ENCODE data around the gene GNAT1. TPM values are rescaled to one million over a fixed set of nuclear protein-coding genes. Genes with fewer than 3 reads are reported as not detected.
"Not testable (repeated sequence)": the region's sequence is repeated elsewhere in the genome, so short reads cannot be mapped to it uniquely, and the experiment has no call there.

Gene GNAT1
- total RNA-seq, 1 donor from 2014 or later: not detected

- intact Hi-C loops (cut with micrococcal nuclease): no loop called here
Measured at GRCh38 chr3:50218448-50218847, 27.0 kb downstream of the GNAT1 start.

DNA sequence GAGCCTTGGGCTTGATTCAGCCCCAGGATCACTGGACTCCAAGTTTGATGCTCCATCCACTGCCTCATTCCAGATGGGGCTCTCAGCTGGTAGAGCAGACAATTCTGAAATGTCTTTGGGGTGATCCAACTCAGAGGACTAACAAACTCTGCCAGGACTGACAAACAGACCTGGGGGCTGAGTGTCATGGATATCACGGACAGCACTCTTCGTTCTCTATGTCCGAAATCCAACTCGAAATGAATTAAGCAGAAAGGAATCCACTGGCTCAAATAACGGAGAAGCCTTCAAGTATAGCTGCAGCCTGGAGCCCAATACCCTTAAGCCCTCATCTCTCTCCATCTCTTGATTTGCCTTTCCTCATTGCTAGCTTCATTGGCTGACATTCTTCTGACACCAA is 27.9 kb downstream of the GNAT1 start:
- intact Hi-C loops (cut with micrococcal nuclease): no loop called here

DNA sequence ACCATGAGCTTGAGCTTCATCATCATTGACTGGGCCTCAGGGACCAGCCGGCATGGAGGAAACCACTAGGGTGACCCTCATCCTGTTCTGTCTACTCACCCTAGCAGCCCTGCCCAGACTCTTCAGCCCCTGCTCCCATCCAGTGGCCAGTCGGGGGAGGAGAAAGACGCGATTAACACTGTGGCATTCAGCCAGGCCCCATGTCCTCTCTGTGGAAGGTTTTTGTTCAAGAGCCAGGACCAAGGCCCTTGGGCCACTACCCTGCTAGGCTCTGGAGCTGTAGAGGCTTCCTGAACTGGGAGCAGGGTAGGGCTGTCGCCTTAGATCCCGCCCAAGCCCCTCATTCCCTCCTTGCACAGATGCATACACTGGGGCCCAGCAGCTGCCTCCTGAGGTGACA is 28.7 kb downstream of the GNAT1 start:
- intact Hi-C loops (cut with micrococcal nuclease): no loop called here

DNA sequence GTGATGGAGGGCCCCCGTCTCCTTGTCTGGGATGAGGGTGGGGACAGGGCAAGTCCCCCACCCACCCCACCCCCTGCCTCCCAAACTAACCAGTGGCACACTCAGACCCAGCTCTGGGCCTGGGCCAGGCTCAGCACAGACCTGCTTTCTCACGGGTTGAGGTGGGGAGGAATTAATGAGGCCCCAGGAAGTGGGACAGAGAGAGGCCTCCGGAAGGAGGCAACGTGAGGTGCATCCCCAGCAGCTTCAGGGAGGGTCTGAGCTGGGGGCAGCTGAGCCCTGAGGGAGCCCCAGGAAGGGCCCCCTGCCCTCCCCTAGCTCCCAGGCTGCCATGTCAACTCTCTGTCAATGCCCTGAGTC is 29.6 kb downstream of the GNAT1 start:
- intact Hi-C loops (cut with micrococcal nuclease): no loop called here

GRCh38 chr3:50221411-50222168 is 30.2 kb downstream of the GNAT1 start:
- intact Hi-C loops (cut with micrococcal nuclease): no loop called here

GRCh38 chr3:50222169-50222528 is 30.7 kb downstream of the GNAT1 start:
- intact Hi-C loops (cut with micrococcal nuclease): no loop called here

DNA sequence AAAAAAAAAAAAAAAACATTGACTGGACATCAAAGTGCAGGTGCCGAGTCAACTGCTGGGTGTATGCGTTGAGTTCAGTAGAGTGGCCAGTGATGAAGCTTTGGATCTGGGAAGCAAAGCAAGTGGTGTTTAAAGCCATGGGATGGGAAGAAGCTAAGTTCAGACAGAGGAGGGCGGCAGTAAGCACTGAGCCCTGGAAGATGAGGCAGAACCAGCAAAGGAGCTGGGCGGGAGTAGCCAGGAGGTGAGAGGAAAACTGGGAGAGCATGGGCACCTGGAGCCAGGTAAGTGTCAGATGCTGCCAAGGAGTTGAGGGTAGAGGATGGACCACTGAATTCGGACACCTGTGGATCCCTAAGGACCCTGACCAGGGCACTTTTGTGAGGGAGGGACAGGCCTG is 33.2 kb downstream of the GNAT1 start:
- intact Hi-C loops (cut with micrococcal nuclease): no loop called here

DNA sequence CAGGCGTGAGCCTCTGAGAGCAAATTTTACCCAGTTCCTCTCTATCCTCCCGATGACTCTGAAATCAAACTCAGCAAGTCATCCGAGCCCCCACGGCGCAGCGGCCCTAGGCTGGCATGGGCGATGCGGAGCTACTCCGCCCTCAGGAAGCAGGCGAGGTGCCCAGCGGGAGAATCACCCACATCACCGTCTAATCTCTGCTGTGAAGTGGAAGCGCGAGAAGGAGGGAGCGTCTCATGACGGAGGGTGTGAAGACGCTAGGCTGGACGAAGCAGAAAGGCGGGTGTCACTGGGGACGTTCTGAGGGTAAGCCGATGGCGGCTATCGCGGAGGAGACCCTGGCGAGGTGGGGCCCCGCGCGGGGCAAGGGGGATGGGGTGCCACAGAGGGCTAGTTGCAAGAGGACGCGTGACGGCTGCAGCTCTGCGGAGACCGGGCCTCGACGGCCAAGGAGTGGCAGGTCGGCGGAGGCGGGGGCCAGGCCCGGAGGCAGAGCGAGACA is 35.5 kb downstream of the GNAT1 start:
- intact Hi-C loops (cut with micrococcal nuclease): loop anchor here (1.0 to 2.0 kb wide), 7 partner anchors 11 to 106 kb away; partner anchors contain the start of genes HYAL3 and NAA80

GRCh38 chr3:50227390-50228183 is 36.2 kb downstream of the GNAT1 start:
- intact Hi-C loops (cut with micrococcal nuclease): loop anchor here (1.0 to 2.0 kb wide), 5 partner anchors 11 to 71 kb away; partner anchors contain the start of genes HYAL3 and NAA80

GRCh38 chr3:50228184-50228763 is 36.9 kb downstream of the GNAT1 start:
- intact Hi-C loops (cut with micrococcal nuclease): not testable (repeated sequence)

GRCh38 chr3:50229490-50229889 is 38.1 kb downstream of the GNAT1 start:
- intact Hi-C loops (cut with micrococcal nuclease): no loop called here

DNA sequence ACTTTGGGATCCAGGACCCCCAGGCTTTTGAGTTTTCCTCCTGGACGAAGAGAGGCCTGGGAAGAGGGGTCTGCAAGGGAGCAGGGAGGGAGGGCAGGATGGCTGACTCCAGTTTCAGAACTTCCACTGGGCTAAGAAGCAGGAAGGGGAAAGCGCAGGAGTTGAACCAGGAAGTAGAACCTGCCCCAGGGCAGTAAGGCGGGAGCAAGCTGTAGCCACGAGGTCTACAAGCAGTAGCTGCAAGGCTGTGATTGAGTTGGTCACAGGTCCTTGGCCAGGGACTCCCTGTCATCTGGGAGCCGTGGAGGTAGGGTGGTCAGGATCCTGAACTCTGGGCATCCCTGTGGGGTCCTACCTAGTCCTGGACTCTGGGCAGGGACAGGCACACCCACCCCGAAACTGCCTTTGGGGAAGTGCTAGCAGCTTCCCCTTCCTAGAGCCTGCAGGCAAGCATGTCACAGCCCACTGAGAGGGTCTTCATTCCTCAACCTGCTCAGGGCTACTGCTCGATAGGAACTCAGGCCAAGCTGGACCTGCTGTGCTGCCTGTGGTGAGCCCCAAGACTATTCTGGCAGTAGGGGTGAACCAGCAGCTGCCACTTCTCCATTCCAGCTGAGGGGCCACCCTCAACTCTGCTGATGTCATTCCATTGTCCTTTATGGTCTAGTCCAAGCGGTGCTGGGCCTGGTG is 38.8 kb downstream of the GNAT1 start:
- intact Hi-C loops (cut with micrococcal nuclease): loop anchor here (10.0 kb wide), 2 partner anchors 295 to 1155 kb away; partner anchors contain the start of gene MANF

DNA sequence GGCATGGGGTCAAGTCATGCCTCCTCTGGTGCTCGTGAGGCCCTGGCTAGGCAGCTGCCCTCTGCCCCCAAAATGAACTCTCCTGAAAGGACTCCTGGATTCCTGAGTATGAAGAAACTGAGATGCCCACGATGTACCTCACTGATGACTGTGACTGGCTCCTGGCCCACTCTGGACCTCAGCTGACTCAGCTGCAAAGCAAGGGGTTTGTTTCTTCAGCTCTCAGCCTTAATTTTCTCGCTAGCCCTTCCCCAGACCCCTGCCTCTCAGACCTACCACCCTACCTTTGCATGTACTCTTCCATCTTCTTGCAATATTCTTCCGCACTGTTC is 39.4 kb downstream of the GNAT1 start:
- intact Hi-C loops (cut with micrococcal nuclease): loop anchor here (10.0 kb wide), 2 partner anchors 296 to 1154 kb away; partner anchors contain the start of gene MANF

GRCh38 chr3:50231581-50231980 is 40.2 kb downstream of the GNAT1 start:
- intact Hi-C loops (cut with micrococcal nuclease): loop anchor here (10.0 kb wide), 2 partner anchors 297 to 1153 kb away; partner anchors contain the start of gene MANF

DNA sequence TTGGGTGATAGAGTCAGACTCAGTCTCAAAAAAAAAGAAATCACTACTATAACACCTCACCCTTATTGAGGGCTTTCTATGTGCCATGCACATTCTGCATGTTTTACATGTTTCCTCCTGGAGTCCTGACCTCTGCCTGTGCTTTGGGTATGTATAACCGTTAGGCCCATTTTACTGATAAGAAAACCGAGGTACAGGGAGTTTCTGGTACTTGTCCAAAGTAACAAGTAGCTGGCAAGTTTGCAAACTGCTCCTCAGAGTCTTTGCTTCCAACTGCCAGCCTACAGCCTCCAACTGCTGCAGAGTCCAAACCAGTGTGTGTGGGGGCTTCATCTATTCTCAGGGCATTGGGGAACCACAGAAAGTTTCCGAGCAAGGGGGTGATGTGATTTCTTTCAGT is 40.9 kb downstream of the GNAT1 start:
- intact Hi-C loops (cut with micrococcal nuclease): loop anchor here (10.0 kb wide), 2 partner anchors 298 to 1152 kb away; partner anchors contain the start of gene MANF

- intact Hi-C loops (cut with micrococcal nuclease): loop anchor here (10.0 kb wide), 2 partner anchors 298 to 1152 kb away; partner anchors contain the start of gene MANF
Measured at GRCh38 chr3:50233176-50233575, 41.8 kb downstream of the GNAT1 start.

- intact Hi-C loops (cut with micrococcal nuclease): loop anchor here (1.0 to 10.0 kb wide), 5 partner anchors 63 to 1149 kb away; partner anchors contain the start of genes APEH, CISH, HYAL3 and MANF
Measured at GRCh38 chr3:50235716-50236483, 44.5 kb downstream of the GNAT1 start, which contains the start of gene GNAI2. GNAI2 (plus strand) TSS chr3:50236204; CDS start chr3:50236336, 132 bp downstream.

GRCh38 chr3:50236484-50237132 is 45.2 kb downstream of the GNAT1 start:
- intact Hi-C loops (cut with micrococcal nuclease): loop anchor here (1.0 to 10.0 kb wide), 5 partner anchors 63 to 1148 kb away; partner anchors contain the start of genes APEH, CISH, HYAL3 and MANF

GRCh38 chr3:50237133-50237651 is 45.8 kb downstream of the GNAT1 start:
- intact Hi-C loops (cut with micrococcal nuclease): loop anchor here (5.0 to 10.0 kb wide), 4 partner anchors 302 to 1148 kb away; partner anchors contain the start of genes APEH, CISH and MANF

Data from T-helper 2 cell treated with Interferon-gamma antibody and Interleukin-4, amounts not matched to agents 100 ng/mL and 5 ng/mL, for 36 hours (primary cell).